GM12873 (cell line): ENCODE results near the gene HNRNPC.

Experiments
- TF ChIP-seq, protein P1 (sequence below): IDR thresholded peaks from 2 replicates; pipeline ENCODE4 v1.5.1; 2012; ENCODE audit warnings: low read depth, mild to moderate bottlenecking, moderate library complexity, low read length, control low read depth; ENCODE audit not compliant: insufficient read depth; ENCODE audit errors: missing control alignments

The HNRNPC gene

DNA sequence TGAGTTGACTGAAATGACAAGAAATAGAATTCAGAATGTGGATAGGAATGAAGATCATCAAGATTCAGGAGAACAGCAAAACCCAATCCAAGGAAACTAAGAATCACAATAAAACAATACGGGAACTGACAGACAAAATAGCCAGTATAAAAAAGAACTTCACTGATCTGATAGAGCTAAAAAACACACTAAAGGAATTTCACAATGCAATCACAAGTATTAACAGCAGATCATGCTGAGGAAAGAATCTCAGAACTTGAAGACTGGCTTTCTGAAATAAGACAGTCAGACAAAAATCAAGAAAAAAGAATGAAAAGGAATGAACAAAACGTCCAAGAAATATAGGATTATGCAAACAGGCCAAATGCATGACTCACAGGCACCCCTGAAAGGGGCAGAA, 98.1 kb downstream of the HNRNPC start:
- TF ChIP-seq, protein P1, sequence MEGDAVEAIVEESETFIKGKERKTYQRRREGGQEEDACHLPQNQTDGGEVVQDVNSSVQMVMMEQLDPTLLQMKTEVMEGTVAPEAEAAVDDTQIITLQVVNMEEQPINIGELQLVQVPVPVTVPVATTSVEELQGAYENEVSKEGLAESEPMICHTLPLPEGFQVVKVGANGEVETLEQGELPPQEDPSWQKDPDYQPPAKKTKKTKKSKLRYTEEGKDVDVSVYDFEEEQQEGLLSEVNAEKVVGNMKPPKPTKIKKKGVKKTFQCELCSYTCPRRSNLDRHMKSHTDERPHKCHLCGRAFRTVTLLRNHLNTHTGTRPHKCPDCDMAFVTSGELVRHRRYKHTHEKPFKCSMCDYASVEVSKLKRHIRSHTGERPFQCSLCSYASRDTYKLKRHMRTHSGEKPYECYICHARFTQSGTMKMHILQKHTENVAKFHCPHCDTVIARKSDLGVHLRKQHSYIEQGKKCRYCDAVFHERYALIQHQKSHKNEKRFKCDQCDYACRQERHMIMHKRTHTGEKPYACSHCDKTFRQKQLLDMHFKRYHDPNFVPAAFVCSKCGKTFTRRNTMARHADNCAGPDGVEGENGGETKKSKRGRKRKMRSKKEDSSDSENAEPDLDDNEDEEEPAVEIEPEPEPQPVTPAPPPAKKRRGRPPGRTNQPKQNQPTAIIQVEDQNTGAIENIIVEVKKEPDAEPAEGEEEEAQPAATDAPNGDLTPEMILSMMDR = no peak

DNA sequence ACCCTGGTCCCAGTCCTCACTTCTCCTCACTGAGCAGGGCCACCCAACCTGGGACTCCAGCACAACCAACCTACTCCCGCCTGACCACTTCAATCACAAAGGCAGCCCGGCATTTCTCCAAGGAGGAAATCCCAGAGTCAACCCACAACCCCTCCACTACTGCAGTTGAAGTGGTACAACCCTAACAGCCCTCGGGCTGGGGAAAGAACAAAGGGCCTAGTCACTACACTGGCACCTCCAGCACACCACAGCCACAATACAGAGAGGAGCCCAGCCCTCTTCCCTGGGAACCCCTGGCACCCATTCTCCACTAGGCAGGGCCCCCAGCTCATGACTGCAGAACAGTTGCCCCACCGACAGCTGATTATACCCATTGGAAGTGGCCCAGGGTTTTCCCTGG, 99.7 kb downstream of the HNRNPC start:
- TF ChIP-seq, protein P1 = no peak

DNA sequence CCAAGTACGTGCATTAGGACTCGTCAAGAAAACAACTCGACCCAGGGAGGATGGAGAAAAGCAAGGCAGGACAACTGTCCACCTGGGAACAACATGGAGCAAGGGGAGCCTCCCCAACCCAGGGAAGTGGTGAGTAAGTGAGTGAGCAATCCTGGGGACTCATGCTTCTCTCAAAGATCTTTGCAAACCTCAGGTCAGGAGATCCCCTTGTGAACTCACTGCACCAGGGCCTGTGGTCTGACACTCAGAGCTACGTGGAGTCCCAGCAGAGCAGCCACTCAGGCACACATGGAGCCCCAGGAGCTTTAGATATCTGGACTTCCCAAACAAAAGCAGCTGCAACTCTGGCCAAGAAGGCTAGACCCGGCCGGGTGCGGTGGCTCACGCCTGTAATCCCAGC, 101.2 kb downstream of the HNRNPC start:
- TF ChIP-seq, protein P1 = no peak

DNA sequence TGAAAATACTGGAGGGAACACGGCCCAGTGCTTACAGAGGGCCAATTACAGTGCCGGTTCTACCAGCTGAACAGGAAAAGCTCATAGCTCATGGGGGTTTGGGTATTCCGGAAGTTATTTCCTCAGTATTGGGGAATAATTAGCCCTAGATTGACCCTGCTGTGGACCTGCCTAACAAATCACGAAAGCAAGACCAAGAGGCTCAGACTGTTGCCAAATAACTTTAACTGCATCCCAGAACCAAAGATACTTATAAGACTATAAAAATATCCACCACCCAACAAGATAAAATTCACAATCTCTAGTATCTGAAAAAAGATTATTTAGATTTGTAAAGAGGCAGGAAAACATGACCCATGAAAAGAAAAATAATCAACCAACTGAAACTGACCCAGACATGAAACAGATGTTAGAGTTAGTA, 105.4 kb downstream of the HNRNPC start:
- TF ChIP-seq, protein P1 = no peak

DNA sequence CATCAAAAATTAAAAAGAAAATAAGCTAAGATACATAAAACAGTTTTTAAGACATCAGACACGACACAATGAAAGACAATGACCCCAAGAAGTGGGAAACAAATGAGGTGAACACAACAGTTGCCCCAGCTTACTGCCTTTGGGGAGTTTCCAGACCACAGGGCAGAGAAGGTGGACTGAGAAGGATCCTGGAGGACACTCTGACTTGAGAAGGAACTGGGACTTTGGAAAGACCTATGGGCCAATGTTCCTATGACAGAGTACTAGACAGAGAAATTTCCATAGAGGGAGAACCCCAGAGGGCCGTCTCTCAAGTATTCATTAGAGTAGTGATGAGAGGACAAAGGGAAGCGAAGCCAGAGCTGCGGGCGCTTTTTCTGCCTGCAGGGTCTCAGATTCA, 107.2 kb downstream of the HNRNPC start:
- TF ChIP-seq, protein P1 = no peak

DNA sequence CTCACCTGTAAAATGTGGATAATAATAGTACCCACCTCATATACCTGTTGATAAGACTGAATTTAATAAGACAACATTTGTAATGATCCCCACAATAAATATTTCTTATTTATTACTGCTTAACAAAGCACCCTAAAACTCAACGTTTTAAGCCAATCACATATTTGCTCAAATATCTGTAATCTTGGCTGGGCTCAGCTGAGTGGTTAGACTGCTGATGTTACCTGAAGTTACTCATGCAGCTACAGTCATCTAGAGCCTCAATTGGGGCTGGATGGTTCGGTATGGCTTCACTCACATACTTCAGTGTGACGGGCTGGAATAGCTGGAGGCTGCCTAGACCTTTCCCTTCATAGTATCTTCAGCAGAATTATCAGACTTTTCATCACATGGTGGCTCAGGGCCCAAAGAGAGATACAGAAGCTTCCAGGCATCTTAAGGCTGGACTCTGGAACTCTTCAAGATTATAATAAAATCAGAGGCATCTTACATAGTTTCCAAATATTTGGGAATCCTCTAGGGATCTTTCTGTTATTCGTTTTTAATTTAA, 109.1 kb downstream of the HNRNPC start:
- TF ChIP-seq, protein P1 = no peak
